ENCODE results near the gene ARHGAP42.
"Not testable (repeated sequence)": the region's sequence is repeated elsewhere in the genome, so short reads cannot be mapped to it uniquely, and the experiment has no call there.

Gene ARHGAP42, protein sequence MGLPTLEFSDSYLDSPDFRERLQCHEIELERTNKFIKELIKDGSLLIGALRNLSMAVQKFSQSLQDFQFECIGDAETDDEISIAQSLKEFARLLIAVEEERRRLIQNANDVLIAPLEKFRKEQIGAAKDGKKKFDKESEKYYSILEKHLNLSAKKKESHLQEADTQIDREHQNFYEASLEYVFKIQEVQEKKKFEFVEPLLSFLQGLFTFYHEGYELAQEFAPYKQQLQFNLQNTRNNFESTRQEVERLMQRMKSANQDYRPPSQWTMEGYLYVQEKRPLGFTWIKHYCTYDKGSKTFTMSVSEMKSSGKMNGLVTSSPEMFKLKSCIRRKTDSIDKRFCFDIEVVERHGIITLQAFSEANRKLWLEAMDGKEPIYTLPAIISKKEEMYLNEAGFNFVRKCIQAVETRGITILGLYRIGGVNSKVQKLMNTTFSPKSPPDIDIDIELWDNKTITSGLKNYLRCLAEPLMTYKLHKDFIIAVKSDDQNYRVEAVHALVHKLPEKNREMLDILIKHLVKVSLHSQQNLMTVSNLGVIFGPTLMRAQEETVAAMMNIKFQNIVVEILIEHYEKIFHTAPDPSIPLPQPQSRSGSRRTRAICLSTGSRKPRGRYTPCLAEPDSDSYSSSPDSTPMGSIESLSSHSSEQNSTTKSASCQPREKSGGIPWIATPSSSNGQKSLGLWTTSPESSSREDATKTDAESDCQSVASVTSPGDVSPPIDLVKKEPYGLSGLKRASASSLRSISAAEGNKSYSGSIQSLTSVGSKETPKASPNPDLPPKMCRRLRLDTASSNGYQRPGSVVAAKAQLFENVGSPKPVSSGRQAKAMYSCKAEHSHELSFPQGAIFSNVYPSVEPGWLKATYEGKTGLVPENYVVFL

DNA sequence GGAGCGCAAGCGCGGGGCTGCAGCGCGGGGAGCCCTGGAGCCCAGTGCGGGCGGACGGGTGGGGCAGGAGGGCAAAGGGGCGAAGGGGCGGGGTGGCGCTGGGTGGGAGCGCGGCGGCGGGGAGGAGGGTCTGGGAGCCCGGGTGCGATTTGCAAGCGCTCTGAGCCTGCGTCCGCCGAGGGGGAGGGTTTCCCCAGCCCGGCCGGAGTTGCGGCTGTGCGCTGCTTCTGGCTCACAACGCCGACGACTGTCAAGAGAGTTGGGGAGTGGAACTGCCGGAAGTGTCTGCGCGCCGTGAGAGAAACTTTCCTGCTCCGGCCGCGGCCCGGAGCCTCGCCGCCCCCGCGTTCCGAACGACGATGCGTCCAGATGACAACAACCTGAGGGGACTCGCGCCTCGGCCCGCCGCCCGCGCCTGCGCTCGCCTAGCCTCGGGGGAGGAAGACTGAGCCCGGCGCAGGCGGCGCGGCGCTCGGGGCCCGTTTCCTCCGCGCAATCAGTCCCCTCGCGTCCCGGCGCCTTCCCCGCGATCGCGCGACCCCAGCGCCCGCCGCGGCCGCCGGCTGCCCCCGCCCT, at the start of gene ARHGAP42:
Gene ARHGAP42, plus strand, starts transcription at position 235 of the 576 bp plus-strand sequence. CDS start 391 bp downstream, outside the sequence.
- DNase-seq, result peak; percentile 10

DNA sequence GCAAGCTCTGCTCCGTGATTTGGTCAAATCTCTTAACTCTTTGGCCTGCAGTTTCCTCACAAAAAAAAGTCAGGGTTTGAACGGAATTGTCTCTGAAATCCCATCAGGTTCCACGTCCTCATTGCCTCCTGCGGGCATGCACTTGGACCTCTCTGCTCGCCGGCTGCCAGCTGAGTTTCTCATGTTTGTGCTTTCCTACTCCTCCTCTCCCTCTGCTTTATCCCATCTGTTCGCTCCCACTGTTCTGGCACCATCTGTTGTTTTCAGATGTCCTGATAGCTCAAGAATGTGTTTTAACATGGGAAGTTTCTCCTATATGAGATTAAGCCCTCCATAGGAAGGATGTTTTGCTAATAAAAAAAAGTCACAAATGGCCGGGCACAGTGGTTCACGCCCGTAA, 49.4 kb upstream of the ARHGAP42 start:
- no peak for DNase-seq

DNA sequence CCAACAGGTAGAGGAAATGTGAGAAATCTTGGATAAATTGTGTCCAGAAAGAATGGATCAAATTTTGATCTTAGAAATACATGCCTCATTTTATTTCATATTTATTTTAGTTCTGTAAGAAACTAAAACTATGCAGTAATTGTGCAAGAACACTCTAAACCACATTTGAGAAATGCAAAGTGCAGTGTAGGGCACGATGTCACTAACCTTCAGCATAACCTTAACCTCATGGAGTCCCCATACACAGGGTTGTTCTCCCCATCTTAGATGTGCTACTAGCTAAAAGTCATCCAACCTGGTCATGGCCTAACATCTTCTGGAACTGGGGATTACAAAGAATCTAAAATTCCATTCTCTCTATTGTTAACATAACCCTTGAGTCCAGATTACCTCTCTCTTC, 48.4 kb upstream of the ARHGAP42 start:
- DNase-seq, result no peak

DNA sequence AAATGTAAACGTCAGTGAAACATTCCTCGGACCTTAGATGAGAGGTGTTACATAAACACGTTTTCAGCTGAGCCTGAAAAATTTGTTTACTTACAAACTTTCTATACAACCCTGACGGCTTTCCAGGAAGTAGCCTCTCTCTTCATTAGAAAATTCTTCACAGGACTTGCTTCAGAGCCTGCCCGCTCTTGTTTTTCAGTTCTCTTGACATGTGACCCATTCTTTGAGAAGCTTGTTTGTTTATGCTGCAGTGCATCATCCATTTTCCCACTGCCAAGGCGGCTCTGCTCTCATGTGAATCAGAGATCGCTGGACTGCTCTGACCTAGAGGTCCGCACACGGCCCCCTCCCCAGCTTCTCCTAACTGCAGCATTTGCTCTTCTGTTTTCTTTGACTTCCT, 47.9 kb upstream of the ARHGAP42 start:
- DNase-seq, result no peak

DNA sequence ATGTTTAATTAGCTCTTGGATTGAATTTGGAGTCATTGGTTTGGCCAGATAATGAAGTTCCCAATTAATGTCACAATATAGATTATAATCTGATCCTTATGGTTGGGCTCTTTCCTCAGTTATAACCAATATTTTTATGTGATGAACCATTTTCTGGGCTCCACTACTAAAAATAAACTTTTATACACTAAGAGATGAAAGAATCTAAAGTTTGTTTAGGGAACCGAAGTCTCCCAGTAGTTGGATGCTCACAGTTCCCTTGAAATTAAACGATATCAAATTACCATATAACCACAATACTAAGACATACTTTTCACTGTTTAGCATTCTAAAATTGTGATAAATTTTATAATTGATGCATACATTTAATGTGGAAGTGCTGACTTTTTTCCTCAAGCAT, 47.0 kb upstream of the ARHGAP42 start:
- no peak for DNase-seq

DNA sequence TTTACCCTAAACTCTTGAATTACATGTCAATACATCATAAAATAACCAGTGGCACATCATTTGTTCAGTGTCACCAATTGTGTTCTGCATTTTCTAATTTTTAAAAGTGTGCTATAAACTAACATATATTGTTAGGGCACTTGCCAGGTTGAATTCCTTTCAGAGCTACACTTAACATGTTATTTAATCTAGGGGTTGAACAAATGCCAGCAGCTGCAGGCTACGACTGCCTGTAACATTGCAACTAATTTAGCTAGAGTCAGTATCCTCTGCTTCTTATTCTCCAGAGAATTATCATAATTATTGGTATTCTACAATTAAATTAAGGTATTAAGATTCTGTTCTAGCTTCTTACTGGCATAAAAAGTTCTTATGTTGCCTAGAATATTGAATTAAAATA, 46.4 kb upstream of the ARHGAP42 start:
- no peak for DNase-seq

DNA sequence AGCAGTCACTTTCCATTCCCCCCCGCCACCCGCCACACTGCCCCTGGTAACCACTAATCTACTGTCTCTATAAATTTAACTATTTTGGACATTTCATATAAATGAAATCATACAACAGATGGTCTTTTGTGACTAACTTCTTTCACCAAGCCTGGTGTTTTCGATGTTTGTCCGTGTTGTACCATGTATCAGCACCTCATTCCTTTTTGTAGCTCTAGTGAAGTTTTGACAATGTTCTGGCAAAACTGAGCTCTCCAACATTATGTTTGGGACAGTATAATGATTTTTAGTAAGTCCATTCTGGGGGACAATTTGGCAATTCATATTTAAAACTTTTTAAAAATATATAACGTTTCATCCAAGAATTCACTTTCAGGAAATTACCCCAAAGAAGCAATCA, 45.6 kb upstream of the ARHGAP42 start:
- DNase-seq, result no peak

DNA sequence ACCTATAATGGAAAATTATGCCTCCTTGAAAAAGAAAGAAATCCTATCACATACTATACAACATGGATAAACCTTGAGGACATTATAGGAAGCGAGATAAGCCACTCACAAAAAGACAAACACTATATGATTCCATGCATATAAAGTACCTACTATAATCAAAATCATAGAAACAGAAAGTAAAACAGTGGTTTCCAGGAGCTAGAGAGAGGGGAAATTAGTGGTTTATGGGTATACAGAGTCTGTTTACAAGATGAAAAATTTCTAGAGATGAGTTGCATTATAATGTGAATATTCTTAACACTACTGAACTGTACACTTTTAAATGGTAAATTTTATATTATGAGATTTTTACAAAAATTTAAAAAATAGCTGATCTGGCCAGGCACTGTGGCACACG, 40.5 kb upstream of the ARHGAP42 start:
- DNase-seq, result no peak

DNA sequence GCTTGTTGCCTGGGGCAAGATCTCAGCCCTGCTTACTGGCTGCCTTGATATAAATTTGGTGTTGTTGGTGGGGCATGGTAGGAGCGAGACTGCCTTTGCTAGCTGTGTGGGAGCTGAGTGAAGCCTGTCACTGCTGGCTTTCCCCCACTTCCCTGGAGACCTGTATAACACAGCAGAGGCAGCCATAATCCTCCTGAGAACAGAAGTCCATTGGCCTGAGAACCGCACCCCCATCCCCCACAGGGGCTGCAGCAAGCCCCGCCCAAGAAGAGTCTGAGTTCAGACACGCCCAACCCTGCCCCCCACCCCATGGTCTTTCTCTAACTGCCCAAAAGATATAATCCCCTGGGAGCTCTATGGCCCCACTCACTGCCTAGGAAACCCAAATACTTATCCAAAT, 39.2 kb upstream of the ARHGAP42 start:
- no peak for DNase-seq

DNA sequence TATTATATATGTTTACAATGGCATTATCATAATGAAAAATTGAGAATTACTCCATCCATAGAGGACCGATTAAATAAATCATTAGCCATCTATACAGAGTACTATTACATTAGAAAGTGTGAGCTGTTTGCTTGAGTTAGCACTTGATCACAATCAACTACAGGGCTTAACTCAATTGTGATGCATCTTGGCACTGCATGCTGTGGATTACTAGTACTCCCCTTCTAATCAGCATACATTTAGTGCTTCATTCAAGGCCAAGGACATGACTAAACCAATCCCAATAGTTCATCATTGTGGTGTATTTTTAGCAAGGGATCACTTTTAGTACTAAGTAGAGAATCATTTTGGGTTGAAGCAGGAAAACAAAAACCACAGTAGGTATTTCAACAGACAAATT, 23.5 kb upstream of the ARHGAP42 start:
- DNase-seq, result no peak

DNA sequence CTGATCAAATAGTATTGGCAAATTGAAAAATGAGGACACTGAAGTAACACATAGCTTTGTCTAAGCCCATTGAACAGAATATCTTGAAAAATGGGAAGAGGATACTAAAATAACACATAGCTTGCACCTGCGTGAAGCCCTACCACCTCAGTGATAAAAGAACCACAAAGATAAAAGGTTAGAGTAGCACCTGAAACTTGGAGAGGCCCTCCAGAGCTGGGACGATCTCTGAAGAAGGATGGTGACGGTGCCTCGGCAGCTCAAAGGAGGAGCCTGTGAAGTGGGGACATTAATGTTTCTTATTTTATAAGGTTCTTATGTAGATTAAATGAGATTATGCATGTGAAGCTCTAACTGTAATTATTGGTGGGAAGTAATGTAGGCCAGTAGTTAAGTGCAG, 23.1 kb upstream of the ARHGAP42 start:
- DNase-seq, result no peak

DNA sequence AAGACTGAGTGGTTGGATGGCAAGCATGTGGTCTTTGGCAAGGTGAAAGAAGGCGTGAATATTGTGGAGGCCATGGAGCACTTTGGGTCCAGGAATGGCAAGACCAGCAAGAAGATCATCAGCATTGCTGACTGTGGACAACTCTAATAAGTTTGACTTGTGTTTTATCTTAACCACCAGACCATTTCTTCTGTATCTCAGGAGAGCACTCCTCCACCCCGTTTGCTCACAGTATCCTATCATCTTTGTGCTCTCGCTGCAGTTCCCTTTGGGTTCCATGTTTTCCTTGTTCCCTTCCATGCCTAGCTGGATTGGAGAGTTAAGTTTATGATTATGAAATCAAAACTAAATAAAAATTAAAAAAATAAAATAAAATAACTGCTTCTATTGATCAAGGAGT, 20.3 kb upstream of the ARHGAP42 start:
- DNase-seq, result not testable (repeated sequence)

DNA sequence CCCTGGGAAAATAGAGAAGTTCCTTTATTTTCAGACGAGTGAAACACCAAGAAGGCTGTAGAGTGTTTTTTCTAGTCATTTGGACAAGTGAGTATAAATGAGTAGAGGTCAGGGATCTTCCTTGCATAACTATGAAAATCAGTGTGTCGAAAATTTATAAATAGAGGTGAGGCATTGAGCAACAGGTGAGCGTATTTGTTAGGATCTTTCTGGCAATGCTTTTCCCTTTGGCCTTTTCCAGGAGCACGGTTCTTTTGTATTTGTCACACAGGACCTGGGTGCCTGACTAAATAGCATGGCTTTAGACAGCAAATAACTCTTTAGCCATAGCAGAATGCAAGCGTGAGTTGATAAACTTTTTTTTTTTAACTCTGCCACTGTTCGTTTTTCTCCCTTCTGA, 19.6 kb upstream of the ARHGAP42 start:
- DNase-seq, result no peak

DNA sequence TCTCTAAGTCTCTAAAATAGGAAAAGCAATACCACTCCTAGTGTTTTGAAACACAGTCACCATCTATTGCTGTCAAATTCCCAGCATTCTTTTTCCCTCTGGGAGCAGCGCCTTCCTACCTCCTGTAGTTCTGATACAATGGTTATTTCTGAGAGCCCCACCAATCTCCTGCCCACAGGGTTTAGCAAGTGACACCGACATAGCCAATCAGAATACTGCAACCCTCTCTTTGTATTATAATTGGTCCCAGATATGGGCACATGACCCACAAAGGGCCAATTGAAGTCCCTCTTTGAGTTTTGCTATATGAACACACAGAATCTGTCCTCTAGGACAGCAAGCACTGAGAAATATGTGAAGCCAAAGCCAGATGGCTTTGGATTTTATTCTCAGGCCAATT, 16.9 kb upstream of the ARHGAP42 start:
- DNase-seq, result no peak

DNA sequence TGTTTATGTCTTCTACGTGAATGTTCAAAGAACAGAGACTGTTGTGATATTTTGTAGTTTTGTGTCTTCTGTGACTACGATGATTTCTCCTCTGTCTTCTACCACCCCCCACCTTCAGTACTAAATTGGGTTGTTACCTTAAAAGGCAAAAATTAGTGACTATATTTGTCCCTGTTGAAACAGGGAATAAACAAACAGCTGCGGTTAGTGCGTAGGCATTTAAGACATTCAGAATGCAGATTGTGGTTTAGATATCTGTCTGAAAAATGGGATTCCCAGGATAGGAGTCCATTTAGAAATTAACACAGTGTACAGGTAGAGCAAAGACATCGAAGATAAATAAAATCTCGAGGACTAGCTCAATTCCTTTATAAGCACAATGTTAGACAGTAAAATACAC, 15.6 kb upstream of the ARHGAP42 start:
- DNase-seq, result no peak

DNA sequence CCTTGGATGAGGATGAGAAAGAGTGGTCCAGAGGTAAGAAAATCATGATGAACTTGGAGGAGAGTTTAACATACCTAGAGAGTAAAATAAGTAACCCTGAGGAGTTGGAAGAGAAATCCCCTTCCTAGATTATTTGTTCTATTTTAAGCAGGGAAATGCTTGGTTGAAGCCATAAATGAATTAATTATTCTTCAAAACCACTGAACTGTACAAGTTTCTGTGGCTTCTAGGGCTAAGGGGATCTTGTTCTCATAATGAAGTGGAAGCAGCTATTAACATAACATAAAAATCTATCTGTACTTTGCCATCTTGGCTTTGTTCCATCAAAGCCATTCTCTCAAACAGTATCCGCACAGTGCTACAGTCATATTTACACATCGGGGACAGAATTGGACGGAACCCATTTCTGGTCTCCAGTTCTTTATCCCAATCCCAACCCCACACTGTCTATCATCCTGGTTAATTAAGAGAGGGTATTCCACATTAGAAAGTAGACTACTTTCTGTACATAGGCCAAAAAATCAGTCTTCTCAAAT, 14.5 kb upstream of the ARHGAP42 start:
- no peak for DNase-seq

DNA sequence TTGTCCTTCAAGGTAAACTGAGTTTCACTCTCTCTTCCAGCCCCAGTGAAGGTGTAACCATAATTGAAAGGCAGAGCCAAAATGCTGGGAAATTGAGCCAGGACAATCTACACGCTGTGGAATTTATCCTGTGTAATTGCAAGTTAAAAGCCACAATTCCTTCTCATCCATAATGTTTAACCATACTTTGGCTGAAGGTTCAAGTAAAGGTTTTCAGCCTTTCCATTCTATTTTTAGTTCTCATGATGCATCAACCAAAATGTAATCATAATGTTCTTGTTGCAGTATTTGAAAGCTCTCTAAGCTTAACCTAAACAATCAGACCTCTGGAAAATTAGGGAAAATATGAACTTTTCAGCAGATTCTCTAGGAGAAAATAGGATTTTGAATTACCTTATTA, 14.0 kb upstream of the ARHGAP42 start:
- DNase-seq, result no peak

DNA sequence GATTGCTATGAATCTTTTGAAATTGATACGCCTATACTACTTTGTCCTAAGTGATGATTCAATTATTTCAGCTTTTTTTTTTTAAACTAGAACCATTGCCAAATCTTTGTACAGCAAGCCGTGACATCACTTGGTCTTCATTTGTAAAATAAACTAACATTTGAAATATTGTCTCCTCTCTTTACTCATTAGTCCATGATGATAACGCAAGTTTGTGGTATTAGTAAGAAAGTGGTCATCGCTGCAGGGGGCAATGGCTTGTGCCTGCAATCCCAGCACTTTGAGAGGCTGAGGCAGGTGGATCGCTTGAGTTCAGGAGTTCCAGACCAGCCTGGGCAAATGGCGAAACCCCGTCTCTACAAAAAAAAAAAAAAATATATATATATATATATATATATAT, 12.9 kb upstream of the ARHGAP42 start:
- no peak for DNase-seq

DNA sequence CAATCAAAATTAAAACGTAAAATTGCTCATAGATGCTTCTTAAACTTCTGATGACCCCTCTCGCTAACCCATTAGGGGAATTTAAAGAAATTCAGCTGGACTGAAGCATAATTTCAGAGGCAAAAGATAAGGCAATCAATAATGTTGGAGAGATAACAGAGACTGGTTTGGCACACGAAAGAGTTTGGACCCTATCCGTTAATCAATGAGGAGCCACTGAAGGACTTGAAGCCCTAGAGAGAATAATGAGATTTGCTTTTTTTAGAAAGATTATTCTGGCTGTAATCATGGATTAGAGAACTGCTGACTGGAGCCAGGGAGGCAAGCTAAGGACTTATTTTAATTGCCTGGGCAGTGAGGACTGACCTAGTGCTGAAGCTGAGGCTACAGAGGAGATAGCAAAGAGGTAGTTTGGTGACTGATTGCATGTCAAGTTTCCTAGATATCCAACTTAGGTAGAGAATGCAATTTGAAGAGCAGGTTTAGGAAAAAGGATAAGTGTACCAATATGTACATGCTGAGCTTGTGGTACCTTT, 11.9 kb upstream of the ARHGAP42 start:
- no peak for DNase-seq

DNA sequence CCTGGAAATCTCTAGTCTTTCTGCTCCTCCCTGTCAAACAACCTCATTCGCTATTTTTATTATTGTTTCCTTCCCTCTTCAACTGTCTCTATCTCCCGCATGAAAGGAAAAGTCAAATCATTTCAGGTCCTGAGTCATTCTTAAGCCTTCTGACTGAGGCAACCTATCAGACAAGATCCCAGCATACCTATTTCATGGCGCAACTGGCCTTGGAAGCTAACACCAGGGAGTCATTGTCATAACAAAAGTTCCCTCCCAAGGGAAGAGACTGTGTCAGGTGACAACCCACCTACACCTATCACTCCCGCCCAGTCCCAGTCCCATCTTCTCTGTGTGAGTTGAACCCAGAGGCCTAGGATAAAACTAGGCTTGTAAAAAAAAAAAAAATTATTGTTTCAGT, 10.2 kb upstream of the ARHGAP42 start:
- no peak for DNase-seq

DNA sequence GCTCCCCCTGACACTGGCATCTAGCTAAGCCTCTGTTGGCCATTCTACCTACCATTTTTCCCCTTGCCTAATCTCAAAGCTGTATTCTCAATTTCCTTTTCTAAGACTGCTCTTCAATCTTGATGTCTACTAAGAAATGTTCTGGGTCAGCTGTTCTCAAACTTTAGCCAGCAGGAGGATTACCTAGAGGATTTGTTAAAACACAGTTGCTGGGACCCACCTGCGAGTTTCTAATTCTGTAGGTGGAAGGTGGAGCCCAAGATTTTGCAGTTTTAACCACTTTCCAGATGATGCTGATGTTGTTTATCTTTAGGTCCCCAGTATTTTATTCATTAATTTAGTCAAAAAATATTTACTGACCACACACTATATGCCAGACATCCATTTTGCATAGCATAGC, 9.3 kb upstream of the ARHGAP42 start:
- no peak for DNase-seq

DNA sequence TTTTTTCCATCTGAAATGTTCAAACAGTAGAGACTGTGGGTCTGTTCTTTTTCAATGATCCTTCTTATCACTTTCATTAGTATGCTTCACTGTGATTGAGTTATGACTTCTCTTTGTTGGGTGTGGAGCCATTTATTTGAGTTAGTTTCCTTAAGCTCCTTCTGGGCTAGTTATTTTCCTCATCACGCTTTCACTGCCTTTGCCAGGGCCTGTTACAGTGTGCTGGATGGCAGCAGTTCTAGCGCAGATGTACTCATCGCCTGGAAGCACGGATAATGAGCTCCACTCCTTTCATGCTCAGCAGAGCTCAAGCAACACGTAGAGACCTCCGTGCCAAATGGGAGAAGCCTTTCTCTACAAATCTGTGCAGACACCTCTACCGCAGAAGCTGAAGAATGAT, 7.0 kb upstream of the ARHGAP42 start:
- no peak for DNase-seq

DNA sequence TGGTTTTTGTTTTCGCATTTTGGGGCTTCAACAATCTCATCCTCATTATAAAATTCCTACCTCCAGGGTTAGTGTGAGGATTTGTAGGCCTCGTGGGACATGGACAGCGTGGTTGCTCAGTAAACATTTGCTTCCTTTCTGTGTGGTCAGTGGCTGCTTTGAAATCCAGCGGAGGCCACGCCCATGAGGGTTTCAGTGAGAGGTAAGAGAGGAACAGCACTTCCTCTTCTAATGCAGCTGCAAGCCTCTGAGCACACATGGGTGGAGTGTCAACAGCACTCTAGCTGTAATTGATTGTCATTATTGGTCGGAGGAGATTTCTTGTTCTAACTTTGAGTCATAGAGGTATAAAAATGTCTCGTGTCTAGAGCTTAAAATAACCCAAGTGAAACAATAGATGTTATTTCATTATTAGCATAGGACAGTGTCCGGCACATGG, 6.0 kb upstream of the ARHGAP42 start:
- DNase-seq, result no peak

Measured in stimulated activated CD4-positive, alpha-beta T cell treated with anti-CD3 and anti-CD28 coated beads, Interleukin-1b, Interleukin-23, amount 100 ng/mL, for 48 hours (primary cell).